Epidermal melanocyte (primary cell): ENCODE results near the gene CTDSPL.
A peak's percentile ranks its signal among the peaks of the same experiment; 100 is the strongest.

Experiments
- DNase-seq: peaks from one replicate; pipeline ENCODE4 v3.0.0; 2011; ENCODE audit warnings: low spot score; ENCODE audit not compliant: insufficient read length

Gene CTDSPL

DNA sequence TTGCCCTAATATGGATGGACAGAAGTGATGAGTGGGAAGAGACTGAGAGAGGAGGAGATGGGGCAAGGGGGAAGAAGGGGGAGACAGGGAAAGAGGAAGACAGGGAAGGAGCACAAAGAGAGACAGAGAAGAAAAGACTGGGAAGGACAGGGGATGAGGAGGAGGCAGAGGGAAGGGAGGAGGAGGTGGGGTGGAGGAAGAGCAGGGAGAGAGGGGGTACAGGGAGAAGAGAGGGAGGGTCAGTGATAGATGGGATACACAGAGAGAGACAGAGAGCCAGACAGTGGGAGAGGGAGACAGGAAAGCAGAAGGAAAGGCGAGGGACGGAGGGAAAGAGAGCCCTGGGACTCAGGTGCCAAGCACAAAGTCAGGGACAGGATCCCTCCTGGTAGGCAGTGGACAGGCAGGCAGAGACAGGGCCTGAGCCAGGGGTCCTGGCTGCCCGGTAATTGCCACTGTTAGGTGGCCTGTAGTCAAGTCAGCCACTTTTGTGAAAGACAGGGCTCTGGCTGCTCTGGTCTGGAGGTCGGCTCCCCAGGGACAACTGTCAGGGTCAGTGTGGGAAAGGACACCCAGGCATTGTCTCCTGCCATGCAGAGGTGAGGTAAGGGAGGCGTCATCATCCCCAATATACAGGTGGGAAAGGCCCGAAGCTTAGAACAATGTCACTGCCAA lies 138.7 kb downstream of the CTDSPL start:
- no peak for DNase-seq

GRCh38 chr3:38000965-38001455 lies 139.3 kb downstream of the CTDSPL start:
- DNase-seq, result no peak

GRCh38 chr3:38001456-38002081 lies 139.9 kb downstream of the CTDSPL start:
- DNase-seq, result no peak

GRCh38 chr3:38002291-38002876 lies 140.7 kb downstream of the CTDSPL start:
- DNase-seq, result no peak

GRCh38 chr3:38002940-38003339 lies 141.3 kb downstream of the CTDSPL start:
- no peak for DNase-seq

GRCh38 chr3:38003371-38003816 lies 141.7 kb downstream of the CTDSPL start:
- DNase-seq, result peak; percentile 45

GRCh38 chr3:38003817-38004414 lies 142.2 kb downstream of the CTDSPL start:
- DNase-seq, result no peak

GRCh38 chr3:38004415-38005075 lies 142.9 kb downstream of the CTDSPL start:
- DNase-seq, result no peak

GRCh38 chr3:38005076-38006020 lies 143.7 kb downstream of the CTDSPL start:
- DNase-seq, result peak; percentile 75

DNA sequence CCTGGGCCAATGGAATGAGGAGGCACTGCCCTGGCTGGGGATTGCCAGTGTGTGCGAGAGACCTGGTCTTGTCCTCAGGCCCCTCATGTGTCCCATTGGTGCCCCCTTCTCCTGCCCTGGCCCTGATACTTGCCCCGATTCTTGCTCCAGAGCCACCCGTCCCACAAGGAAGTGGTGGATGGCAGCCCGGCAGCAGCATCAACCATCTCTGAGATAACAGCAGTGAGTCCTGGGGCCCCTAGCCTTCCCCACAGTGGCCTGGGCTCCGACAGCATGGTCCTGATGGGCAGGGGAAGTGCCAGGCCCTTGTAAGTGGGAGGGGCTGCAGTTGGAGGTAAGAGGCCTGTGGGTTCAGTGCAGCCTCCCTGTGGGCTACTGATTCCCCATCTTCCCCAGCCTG lies 144.4 kb downstream of the CTDSPL start:
- DNase-seq, result no peak

- no peak for DNase-seq
Observed at GRCh38 chr3:38006445-38006995, 144.8 kb downstream of the CTDSPL start.

GRCh38 chr3:38007754-38008090 lies 146.0 kb downstream of the CTDSPL start:
- no peak for DNase-seq

GRCh38 chr3:38008191-38008701 lies 146.6 kb downstream of the CTDSPL start:
- no peak for DNase-seq

DNA sequence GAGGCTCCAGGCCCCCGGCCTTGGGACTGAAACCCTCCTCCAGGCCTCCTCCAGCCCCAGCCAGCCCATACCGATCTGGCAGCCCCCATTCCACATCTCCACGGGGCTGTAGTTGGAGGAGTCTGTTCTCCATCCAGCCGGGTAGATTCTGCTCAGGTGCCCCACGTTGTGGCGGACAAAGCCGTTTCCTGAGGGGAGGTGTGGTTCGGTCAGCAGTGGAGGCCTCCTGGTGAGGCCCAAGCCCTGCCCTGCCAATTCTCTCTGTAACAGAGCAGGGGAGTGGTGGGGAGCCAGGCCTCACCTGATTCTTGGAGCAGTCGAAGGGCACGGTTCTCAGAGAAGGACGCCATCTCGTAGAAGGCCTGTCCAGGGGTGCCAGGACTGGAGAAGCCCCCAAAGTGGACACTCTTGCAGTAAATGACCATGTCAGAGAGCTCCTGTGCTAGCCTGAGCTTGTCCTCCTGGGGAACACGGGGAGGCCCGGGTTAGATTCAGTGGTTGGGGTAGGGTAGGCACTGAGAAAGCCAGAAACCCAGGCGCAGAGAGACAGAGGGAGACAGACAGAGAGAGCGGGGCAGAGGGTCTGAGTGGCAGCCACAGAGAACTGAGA lies 147.4 kb downstream of the CTDSPL start:
- DNase-seq, result no peak

DNA sequence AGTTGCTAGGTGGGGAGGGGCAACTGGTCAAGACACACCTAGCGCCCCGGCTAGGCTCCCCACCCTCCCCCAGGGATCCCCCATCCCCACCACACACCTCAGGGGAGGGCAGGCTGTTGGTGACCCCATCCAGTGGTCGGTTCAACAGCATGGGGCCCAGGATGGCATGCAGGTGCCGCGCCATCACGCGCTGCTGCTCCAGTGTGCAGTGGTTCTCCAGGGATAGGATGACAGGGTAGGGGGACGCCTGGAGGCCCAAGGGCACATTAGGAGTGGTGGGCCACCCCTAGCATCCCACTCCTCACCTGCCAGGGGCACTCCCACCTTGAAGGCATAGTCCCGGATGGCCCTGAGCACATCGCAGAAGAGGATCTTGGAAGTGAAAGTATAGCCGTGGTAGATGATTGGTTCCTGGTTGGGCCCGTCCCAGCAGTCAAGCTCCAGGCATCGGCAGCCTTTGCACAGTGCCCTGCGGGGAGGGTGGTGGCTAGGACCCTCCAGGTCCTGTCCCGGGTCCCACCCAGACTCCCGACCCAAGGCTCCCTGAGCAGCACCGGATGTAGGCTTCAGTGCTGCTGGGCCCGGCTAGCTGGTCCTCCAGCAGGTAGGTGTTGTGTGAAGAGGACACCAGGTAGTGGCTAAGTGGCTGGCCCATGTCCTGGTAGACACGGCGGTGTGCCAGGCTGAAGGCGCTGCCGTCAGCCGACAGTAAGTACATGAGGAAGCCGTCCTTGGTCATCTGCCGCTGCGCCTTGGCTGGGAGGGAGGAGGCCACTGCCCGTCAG lies 148.3 kb downstream of the CTDSPL start:
- no peak for DNase-seq

DNA sequence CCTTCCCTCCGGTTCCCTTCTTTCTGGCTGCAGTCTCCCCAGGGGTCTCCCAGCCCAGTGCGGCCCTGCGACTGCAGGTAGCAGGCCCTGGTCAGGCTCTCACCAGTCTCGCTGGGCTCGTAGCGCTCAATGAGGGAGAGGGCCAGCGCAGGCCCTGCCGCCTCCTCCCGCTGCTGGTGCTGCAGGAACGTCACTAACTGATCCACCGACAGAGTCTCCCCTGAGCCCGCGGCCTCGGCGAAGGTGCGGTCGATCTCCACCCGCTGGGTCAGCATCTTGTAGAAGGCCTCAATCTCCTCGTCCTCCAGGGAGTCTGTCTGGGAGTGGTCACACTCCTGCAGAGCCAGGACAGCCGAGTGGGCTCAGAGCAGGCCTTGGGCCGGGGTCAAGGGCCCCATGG lies 149.4 kb downstream of the CTDSPL start:
- DNase-seq, result no peak

GRCh38 chr3:38015485-38015884 lies 153.8 kb downstream of the CTDSPL start:
- no peak for DNase-seq

- no peak for DNase-seq
Observed at GRCh38 chr3:38015984-38016383, 154.3 kb downstream of the CTDSPL start.

GRCh38 chr3:38016410-38016809 lies 154.7 kb downstream of the CTDSPL start:
- DNase-seq, result no peak
